ENCODE data around the gene TMEM169.

Gene TMEM169

GRCh38 chr2:216081487-216082116, at the start of gene TMEM169, which contains the start of gene PECR:
TMEM169 (plus strand) TSS chr2:216081919; CDS start chr2:216095964, 14,045 bp downstream.
PECR (minus strand) TSS chr2:216081809; CDS start chr2:216081741, 68 bp downstream.
- H3K4me3 ChIP-seq (ENCODE audit: low read depth, low read length): peak within 1 kb of the TSS; percentile 69
- TF ChIP-seq CTCF (IDR thresholded peaks at IDR 0.05; ENCODE audit: control insufficient read depth, extremely low read depth, insufficient read depth): no peak
- peak; percentile 7 for DNase-seq (ENCODE audit: low read depth)

- no peak for TF ChIP-seq CTCF (IDR thresholded peaks at IDR 0.05; ENCODE audit: control insufficient read depth, extremely low read depth, insufficient read depth)
- H3K4me3 ChIP-seq (ENCODE audit: low read depth, low read length): no peak overlapping the region
- no peak for DNase-seq (ENCODE audit: low read depth)
Observed at GRCh38 chr2:216031960-216032689, 49.6 kb upstream of the TMEM169 start.

- H3K4me3 ChIP-seq (ENCODE audit: low read depth, low read length): no peak overlapping the region
- TF ChIP-seq CTCF (IDR thresholded peaks at IDR 0.05; ENCODE audit: control insufficient read depth, extremely low read depth, insufficient read depth): no peak
- DNase-seq (ENCODE audit: low read depth): no peak
Observed at GRCh38 chr2:216033403-216033802, 48.3 kb upstream of the TMEM169 start.

GRCh38 chr2:216034065-216034464, 47.7 kb upstream of the TMEM169 start:
- peak; percentile 80 for TF ChIP-seq CTCF (IDR thresholded peaks at IDR 0.05; ENCODE audit: control insufficient read depth, extremely low read depth, insufficient read depth)

GRCh38 chr2:216039918-216040317, 41.8 kb upstream of the TMEM169 start:
- DNase-seq (ENCODE audit: low read depth): no peak
- H3K4me3 ChIP-seq (ENCODE audit: low read depth, low read length): no peak overlapping the region
- TF ChIP-seq CTCF (IDR thresholded peaks at IDR 0.05; ENCODE audit: control insufficient read depth, extremely low read depth, insufficient read depth): no peak

More at GRCh38 chr2:216034065-216034464, 47.7 kb upstream of the TMEM169 start:
- peak; percentile 28 for DNase-seq (ENCODE audit: low read depth)
- no peak overlapping the region for H3K4me3 ChIP-seq (ENCODE audit: low read depth, low read length)

- no peak for DNase-seq (ENCODE audit: low read depth)
- no peak overlapping the region for H3K4me3 ChIP-seq (ENCODE audit: low read depth, low read length)
- no peak for TF ChIP-seq CTCF (IDR thresholded peaks at IDR 0.05; ENCODE audit: control insufficient read depth, extremely low read depth, insufficient read depth)
Observed at GRCh38 chr2:216041438-216041837, 40.3 kb upstream of the TMEM169 start.
